Parathyroid adenoma (tissue), 2 donors: ENCODE data around the gene AP4M1.

Source experiments
- H2AFZ ChIP-seq: fragments of 300-600 bp; sonication (generic); one replicate; pipeline ENCODE4 v1.7.0; 2017; ENCODE audit warnings: antibody characterized with exemption, mild to moderate bottlenecking
- H3K27ac ChIP-seq: fragments of 300-600 bp; sonication (generic); one replicate; pipeline ENCODE4 v1.7.0; 2017
- H3K27me3 ChIP-seq: fragments of 300-600 bp; sonication (generic); one replicate; pipeline ENCODE4 v1.7.0; 2017; ENCODE audit warnings: low read length; ENCODE audit not compliant: control insufficient read depth, insufficient read depth
- H3K36me3 ChIP-seq: fragments of 300-600 bp; sonication (generic); one replicate; pipeline ENCODE4 v1.7.0; 2017; ENCODE audit warnings: low read length; ENCODE audit not compliant: control insufficient read depth, insufficient read depth
- H3K4me1 ChIP-seq: fragments of 300-600 bp; sonication (generic); one replicate; pipeline ENCODE4 v1.7.0; 2017; ENCODE audit warnings: control low read depth
- H3K4me2 ChIP-seq: fragments of 300-600 bp; sonication (generic); one replicate; pipeline ENCODE4 v1.7.0; 2017; ENCODE audit warnings: low read length
- H3K4me3 ChIP-seq: fragments of 300-600 bp; sonication (generic); one replicate; pipeline ENCODE4 v1.7.0; 2017; ENCODE audit warnings: low read depth, low read length
- H3K79me2 ChIP-seq: fragments of 300-600 bp; sonication (generic); one replicate; pipeline ENCODE4 v1.7.0; 2017; ENCODE audit warnings: control low read depth
- H3K9ac ChIP-seq: fragments of 300-600 bp; sonication (generic); one replicate; pipeline ENCODE4 v1.7.0; 2017; ENCODE audit warnings: mild to moderate bottlenecking
- H3K9me3 ChIP-seq: fragments of 300-600 bp; sonication (generic); one replicate; pipeline ENCODE4 v1.7.0; 2017; ENCODE audit warnings: low read length; ENCODE audit not compliant: control insufficient read depth
- CTCF ChIP-seq: fragments of 300-600 bp; sonication (generic); IDR thresholded peaks from one replicate; pipeline ENCODE4 v1.7.0; 2017; ENCODE audit warnings: antibody characterized with exemption, mild to moderate bottlenecking
- donor health status: primary hyperparathyroidism.

Gene AP4M1

GRCh38 chr7:100107890-100108289, 6.4 kb downstream of the AP4M1 start:
- Histone ChIP-seq H3K9ac (no peak overlapping the region), H3K27ac (no peak overlapping the region), H3K4me1 (no peaks in the 10 kb centered on the region), H3K27me3 (no peaks in the 10 kb centered on the region), H2AFZ (no peak overlapping the region), H3K36me3 (no peaks in the 10 kb centered on the region), H3K9me3 (no peaks in the 10 kb centered on the region), H3K79me2 (no peaks in the 10 kb centered on the region), H3K4me3 (no peak overlapping the region), H3K4me2 (no peak overlapping the region)
- TF ChIP-seq CTCF: no peak

- H3K4me2 ChIP-seq: no peak overlapping the region
- no peak overlapping the region for H3K27ac ChIP-seq
- H3K36me3 ChIP-seq: no peaks in the 10 kb centered on the region
- no peak overlapping the region for H3K4me3 ChIP-seq
- no peaks in the 10 kb centered on the region for H3K9me3 ChIP-seq
- no peak overlapping the region for H2AFZ ChIP-seq
- no peak for TF ChIP-seq CTCF
- no peaks in the 10 kb centered on the region for H3K4me1 ChIP-seq
- no peak overlapping the region for H3K9ac ChIP-seq
- no peaks in the 10 kb centered on the region for H3K79me2 ChIP-seq
- no peaks in the 10 kb centered on the region for H3K27me3 ChIP-seq
These were observed 8.2 kb downstream of the AP4M1 start for GRCh38 chr7:100109521-100110163.

GRCh38 chr7:100111156-100111555, 9.7 kb downstream of the AP4M1 start:
- no peak overlapping the region for H3K4me2 ChIP-seq
- no peak overlapping the region for H3K9ac ChIP-seq
- H2AFZ ChIP-seq: no peak overlapping the region
- no peaks in the 10 kb centered on the region for H3K27me3 ChIP-seq
- H3K79me2 ChIP-seq: no peaks in the 10 kb centered on the region
- H3K4me3 ChIP-seq: no peak overlapping the region
- TF ChIP-seq CTCF: no peak
- H3K4me1 ChIP-seq: no peaks in the 10 kb centered on the region
- no peak overlapping the region for H3K27ac ChIP-seq
- H3K9me3 ChIP-seq: no peaks in the 10 kb centered on the region
- no peaks in the 10 kb centered on the region for H3K36me3 ChIP-seq

- Histone ChIP-seq H3K4me3 (no peak overlapping the region), H3K27me3 (no peaks in the 10 kb centered on the region), H3K4me1 (no peaks in the 10 kb centered on the region), H3K9ac (no peak overlapping the region), H3K4me2 (no peak overlapping the region), H2AFZ (no peak overlapping the region), H3K27ac (no peak overlapping the region), H3K79me2 (no peaks in the 10 kb centered on the region), H3K9me3 (no peaks in the 10 kb centered on the region), H3K36me3 (no peaks in the 10 kb centered on the region)
- no peak for TF ChIP-seq CTCF
These were observed 10.5 kb downstream of the AP4M1 start for GRCh38 chr7:100111914-100112313.

GRCh38 chr7:100115026-100115425, 13.6 kb downstream of the AP4M1 start:
- Histone ChIP-seq H3K9ac (no peak overlapping the region), H3K27ac (no peak overlapping the region), H3K4me2 (no peak overlapping the region), H3K4me1 (peaks cover 4% of the 10 kb centered on the region), H3K9me3 (no peaks in the 10 kb centered on the region), H3K79me2 (peaks cover 2% of the 10 kb centered on the region), H3K4me3 (no peak overlapping the region), H2AFZ (no peak overlapping the region), H3K27me3 (no peaks in the 10 kb centered on the region), H3K36me3 (no peaks in the 10 kb centered on the region)
- TF ChIP-seq CTCF: no peak
